NCI-H146 treated with DMSO at 0.1 percent for 48 hours (cell line): ENCODE data around the gene PPP2R3B.
"Not testable (repeated sequence)": the region's sequence is repeated elsewhere in the genome, so short reads cannot be mapped to it uniquely, and the experiment has no call there.

Experiments
- DNase-seq: peaks from one replicate; lab custom pipeline; 2025; ENCODE audit not compliant: unreplicated experiment; lab: John Stamatoyannopoulos, UW

The PPP2R3B gene

DNA sequence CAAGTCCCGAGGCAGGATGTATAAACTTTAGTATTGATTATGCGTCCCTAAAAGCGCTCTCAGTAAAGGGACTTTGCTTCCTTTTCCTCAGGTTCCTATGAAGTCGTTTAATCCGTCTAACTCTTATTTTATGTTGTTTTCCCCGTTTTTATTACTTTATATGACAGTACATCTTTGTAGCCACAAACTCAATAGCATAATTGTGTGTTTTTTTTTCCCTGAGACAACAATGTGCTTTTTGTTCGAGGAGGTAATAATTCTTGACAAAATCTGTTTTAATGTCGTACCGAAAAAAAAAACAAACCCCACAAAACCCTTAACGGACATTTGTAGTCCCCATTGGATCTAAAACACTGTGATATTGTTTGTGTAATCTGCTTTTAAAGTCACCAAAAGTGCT is 17.9 kb upstream of the PPP2R3B start:
- DNase-seq = no peak

DNA sequence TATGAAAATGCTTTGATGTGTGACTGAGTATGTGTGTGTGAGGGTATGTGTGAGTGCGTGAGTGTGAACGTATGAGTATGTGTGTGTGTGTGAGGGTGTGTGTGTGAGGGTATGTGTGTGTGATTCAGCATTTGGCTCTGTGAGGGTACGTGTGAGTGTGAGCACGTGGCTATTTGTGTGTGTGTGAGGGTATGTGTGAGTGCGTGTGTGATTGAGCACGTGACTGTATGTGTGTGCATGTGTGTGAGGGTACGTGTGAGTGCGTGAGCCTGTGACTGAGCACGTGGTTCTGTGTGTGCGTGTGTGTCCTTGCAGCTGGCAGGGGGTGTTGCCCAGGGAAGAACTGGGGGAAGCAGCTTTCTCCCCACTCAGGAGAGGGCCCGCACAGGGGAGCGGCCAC is 16.1 kb upstream of the PPP2R3B start:
- no peak for DNase-seq

GRCh38 chrX:400258-400657 is 13.6 kb upstream of the PPP2R3B start:
- DNase-seq = no peak

GRCh38 chrX:397575-397974 is 10.9 kb upstream of the PPP2R3B start:
- no peak for DNase-seq

GRCh38 chrX:394830-395229 is 8.1 kb upstream of the PPP2R3B start:
- no peak for DNase-seq

- DNase-seq = no peak
These were observed 5.8 kb upstream of the PPP2R3B start for GRCh38 chrX:392575-392846.

DNA sequence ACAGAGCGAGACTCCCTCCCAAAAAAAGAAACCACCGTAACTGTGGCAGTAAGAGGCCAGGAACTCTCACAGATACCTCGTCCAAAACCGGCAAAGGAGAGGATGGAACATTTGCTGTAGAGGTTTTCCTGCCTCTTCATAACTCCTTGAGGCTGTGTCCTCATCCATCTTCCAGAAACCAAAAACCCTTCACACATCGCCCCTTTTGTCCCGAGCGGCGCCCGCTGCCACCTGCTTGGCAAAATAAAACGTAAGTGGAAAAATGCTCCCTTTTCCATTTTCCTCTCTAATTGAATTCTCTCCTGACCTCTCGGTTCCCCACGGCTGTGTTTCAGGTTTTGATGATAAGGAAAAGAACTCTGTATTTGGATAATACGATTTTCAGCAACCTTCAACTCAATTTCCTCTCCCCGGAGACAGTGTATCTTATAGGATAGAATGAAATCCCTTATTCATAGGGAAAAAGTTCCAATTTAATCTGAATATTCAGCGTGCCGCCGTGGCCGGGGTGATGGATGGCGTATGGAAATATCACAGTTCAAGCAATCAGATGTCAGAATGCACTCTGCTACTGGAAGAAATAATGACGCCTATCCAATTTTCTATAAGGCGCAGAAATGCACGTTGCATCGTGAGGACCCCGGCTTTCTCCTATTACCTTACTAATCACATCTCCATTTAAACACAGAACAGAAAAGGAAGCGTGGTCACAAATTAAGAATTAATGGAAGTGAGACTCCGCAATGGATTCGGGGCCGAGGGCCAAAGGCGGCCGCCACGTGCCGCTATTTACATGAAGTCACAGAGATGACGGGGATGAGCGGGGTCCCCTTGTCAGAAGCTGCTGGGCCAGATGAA is 5.2 kb upstream of the PPP2R3B start:
- no peak for DNase-seq

DNA sequence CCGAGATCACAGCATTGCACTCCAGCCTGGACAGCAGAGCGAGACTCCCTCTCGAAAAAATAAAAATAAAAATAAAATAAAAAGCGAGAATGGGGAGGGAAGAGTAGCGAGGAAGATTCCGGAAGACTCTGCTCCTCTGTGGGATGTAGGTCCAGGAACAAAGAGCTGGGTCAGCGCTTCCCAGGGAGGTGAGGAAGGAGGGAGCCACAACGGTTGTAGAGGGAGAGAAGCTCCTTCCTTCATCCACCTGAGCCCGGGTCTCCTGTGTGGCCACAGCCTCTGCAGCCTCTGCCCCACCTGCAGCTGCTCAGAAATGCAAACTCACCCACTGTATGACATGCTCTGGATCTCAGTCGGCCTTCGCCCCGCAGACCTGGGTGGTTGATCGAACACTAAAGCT is 3.8 kb upstream of the PPP2R3B start:
- DNase-seq = no peak

DNA sequence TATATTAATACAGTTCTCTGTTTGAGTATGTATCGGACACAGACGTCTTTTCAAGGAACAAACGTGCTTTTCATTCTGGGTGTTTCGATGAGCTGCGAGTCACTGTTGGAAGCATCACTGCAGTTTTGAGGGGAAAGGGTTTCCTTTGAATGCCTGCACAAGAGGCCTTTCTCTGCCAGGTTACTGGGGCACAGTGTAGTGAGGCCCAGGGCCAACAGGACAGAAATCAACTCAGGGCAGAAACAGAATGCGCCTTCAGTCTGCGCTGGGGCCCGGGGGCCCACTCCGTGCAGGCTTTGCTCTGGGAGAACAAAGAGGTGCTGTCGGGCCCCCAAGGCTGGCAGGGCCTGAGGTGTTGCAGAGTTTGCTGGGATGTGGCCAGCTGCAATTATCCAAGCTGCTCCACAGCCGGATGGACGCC is 2.3 kb upstream of the PPP2R3B start:
- DNase-seq = no peak

GRCh38 chrX:387729-388128 is 1.0 kb upstream of the PPP2R3B start:
- DNase-seq = no peak

DNA sequence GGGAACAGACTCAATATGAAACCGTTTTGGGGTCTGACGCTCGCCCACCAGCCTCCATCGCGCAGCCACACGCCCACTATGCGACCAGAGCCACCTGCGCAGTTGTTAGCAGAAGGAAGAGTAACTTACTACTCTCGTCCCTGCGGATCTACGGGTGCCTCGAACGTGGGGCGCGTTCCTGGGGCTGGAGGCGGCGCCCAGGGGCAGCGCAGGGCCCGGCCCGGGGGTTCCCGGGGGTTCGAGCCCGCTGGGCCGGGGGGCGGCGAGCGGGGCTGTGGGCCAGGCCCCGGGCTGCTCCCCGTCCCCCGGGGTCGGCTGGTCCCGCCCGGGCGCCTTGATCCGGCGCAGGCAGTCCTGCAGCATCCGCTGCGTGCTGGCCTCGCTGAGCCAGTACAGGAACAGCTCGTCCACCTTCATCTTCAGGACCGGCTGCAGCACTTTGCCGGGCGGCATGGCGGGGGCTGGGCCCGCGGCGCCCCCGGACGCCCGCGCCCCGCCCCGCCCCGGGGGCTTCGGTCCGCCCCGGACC is 404 bp downstream of the PPP2R3B start:
- no peak for DNase-seq

DNA sequence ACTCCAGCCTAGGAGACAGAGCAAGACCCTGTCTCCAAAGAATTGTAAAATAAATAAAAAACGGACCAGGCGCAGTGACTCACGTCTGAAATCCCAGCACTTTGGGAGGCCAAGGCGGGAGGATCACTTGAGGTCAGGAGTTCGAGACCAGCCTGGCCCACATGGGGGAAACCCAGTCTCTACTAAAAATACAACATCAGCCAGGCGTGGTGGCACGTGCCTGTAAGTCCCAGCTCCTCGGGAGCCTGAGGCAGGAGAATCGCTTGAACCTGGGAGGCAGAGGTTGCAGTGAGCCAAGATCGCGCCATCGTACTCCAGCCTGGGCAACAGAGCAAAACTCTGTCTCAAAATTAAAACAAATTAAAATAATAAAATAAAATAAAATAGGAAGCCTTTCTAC is 971 bp downstream of the PPP2R3B start:
- DNase-seq = not testable (repeated sequence)

- DNase-seq = no peak
These were observed 1.8 kb downstream of the PPP2R3B start for GRCh38 chrX:384861-385260.

DNA sequence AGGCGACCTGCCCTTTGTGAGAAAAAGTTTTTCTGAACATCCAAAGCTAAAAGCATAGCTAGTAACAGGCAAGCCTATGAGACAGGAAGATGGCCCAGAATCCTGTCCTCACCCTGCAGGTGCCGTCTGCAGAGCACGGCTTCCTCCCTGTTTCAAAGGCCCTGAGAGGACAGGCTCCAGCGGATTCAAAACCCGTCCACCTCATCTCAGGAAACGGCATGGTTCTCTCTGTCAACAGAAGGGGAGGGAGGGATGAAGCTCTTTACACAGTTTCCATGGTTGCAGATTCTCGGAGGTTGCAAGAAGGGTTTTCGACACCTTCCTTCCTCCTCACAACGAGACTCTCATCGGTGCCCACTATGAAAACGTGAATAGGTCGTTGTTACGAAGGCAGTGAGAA is 8.3 kb downstream of the PPP2R3B start:
- DNase-seq = no peak

DNA sequence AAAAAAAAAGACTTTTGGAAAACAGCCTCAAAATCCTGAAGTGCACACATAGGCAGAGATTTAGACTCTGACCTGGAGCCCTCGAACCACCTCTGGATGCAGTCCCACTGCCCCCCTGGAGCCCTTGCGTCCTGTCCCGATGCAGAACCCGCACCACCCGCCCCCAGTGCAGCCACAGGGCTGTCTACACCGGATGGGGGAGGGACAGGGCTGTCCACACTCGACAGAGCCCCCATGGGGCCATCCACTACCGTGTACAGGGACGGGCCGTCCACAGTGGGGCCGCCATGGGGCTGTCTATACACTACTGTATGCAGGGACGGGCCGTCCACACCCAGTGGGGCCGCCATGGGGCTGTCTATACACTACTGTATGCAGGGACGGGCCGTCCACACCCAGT is 10.5 kb downstream of the PPP2R3B start:
- DNase-seq = not testable (repeated sequence)

DNA sequence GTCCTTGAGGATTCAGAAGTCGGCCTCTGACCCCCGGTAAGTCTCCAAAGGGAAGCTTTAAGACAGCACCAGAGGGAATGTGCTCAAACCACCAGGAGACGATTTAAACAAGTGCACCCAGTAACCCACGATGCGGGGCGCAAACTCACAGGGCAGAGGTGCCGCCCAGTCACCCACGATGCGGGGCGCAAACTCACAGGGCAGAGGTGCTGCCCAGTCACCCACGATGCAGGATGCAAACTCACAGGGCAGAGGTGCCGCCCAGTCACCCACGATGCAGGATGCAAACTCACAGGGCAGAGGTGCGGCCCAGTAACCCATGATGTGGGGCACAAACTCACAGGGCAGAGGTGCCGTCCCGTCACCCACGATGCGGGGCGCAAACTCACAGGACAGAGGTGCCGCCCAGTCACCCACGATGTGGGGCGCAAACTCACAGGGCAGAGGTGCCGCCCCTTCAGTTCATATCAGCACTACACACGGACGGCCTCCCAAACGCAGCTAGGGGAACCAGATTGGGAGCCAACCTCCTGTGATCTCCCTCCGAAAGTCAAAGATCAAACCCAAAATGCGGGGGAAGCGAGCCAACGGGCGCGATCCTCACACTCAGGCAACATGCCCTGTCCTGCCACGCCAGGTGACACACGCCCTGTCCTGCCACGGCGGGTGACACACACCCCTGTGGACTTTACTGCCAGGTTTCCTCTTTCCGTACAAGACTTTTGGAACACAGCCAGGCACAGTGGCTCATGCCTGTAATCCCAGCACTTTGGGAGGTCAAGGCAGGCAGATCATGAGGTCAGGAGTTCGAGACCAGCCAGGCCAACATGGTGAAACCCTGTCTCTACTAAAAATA is 11.3 kb downstream of the PPP2R3B start:
- DNase-seq = no peak

GRCh38 chrX:374596-374995 is 12.1 kb downstream of the PPP2R3B start:
- DNase-seq = no peak

DNA sequence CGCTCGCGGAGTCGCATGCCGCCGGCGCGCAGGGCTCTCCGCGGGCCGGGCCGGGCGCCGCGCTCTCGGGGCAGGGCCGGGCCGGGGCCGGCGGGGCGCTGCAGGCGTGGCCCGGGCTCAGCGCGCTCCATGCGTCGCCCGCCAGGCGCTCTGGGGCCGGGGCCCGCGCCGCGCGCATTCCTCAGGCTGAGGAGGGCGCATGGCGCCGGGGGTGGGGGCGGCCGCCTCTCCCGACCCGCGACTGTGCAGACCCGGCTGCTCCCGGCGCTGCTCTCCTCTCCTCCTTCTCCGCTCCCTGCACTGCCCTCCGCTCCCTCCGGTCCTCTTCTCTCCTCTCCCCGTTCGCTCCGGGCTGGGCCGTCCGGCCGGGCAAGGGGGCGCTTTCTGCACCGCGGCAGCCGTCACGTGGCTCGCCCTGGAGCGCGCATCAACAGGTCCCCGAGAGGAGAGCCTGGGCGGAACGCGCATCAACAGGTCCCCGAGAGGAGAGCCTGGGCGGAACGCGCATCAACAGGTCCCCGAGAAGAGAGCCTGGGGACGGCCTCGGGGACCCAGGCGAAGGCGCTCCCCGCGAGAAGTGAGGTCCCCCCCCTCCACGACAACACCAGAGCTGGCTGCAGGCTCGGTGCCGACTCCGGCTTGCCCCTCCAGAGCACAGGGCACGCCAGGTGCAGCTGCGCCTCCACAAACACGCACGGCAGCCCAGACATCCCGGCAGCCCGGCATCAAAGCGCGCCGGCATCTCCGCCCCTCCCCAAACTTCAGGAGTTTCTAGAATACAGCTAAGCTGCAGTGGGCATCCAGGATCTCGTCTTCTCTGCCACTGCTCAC is 12.9 kb downstream of the PPP2R3B start:
- no peak for DNase-seq

GRCh38 chrX:372856-373640 is 13.7 kb downstream of the PPP2R3B start:
- no peak for DNase-seq

- DNase-seq = no peak
These were observed 14.8 kb downstream of the PPP2R3B start for GRCh38 chrX:371907-372306.
